ENCODE data around the gene KCNK18.

KCNK18 gene

GRCh38 chr10:117214401-117214800 lies 17.1 kb downstream of the KCNK18 start:
- TF ChIP-seq CTCF (IDR thresholded peaks at IDR 0.05), result no peak
- DNase-seq (ENCODE audit: low spot score), result no peak
- Histone ChIP-seq H3K27ac (no peak overlapping the region), H3K4me3 (no peak overlapping the region)

- DNase-seq (ENCODE audit: low spot score), result no peak
- Histone ChIP-seq H3K27ac (no peak overlapping the region), H3K4me3 (no peak overlapping the region)
- TF ChIP-seq CTCF (IDR thresholded peaks at IDR 0.05), result no peak
These were observed 17.8 kb downstream of the KCNK18 start for GRCh38 chr10:117215079-117215478.

GRCh38 chr10:117216028-117216427 lies 18.7 kb downstream of the KCNK18 start:
- no peak for DNase-seq (ENCODE audit: low spot score)
- TF ChIP-seq CTCF (IDR thresholded peaks at IDR 0.05), result no peak
- Histone ChIP-seq H3K27ac (no peak overlapping the region), H3K4me3 (peak overlapping the region; percentile 68)

- Histone ChIP-seq H3K4me3 (peak overlapping the region; percentile 68), H3K27ac (no peak overlapping the region)
- no peak for DNase-seq (ENCODE audit: low spot score)
- TF ChIP-seq CTCF (IDR thresholded peaks at IDR 0.05), result peak; percentile 99
These were observed 19.4 kb downstream of the KCNK18 start for GRCh38 chr10:117216611-117217195.

- no peak for TF ChIP-seq CTCF (IDR thresholded peaks at IDR 0.05)
- Histone ChIP-seq H3K27ac (no peak overlapping the region), H3K4me3 (peak overlapping the region; percentile 68)
- DNase-seq (ENCODE audit: low spot score), result no peak
These were observed 20.0 kb downstream of the KCNK18 start for GRCh38 chr10:117217196-117217761.

- no peak for TF ChIP-seq CTCF (IDR thresholded peaks at IDR 0.05)
- no peak for DNase-seq (ENCODE audit: low spot score)
- Histone ChIP-seq H3K4me3 (no peak overlapping the region), H3K27ac (no peak overlapping the region)
These were observed 21.4 kb downstream of the KCNK18 start for GRCh38 chr10:117218654-117219053.

GRCh38 chr10:117221156-117221711 lies 23.9 kb downstream of the KCNK18 start:
- Histone ChIP-seq H3K27ac (no peak overlapping the region), H3K4me3 (no peak overlapping the region)
- DNase-seq (ENCODE audit: low spot score), result no peak
- TF ChIP-seq CTCF (IDR thresholded peaks at IDR 0.05), result no peak
